HL-60 (cell line): ENCODE results near the gene TCEA2.

ENCODE experiments used
- CTCF ChIP-seq: IDR thresholded peaks from one replicate; pipeline ENCODE4 v1.5.1; 2011; ENCODE audit warnings: low read length, control low read depth, inconsistent platforms; ENCODE audit not compliant: insufficient read depth
- POLR2AphosphoS5 ChIP-seq: IDR thresholded peaks from 2 replicates; pipeline ENCODE4 v1.6.1; 2012; ENCODE audit warnings: low read depth
- REST ChIP-seq: IDR thresholded peaks from 2 replicates; pipeline ENCODE4 v1.6.1; 2012; ENCODE audit warnings: low read depth; ENCODE audit not compliant: insufficient replicate concordance

- TF ChIP-seq CTCF (no peak), POLR2AphosphoS5 (no peak), REST (no peak)
These were observed 18.6 kb downstream of the TCEA2 start for GRCh38 chr20:64081624-64081964.
